H1 (cell line): ENCODE measurements around the gene AGAP1. TPM values are rescaled to one million over a fixed set of nuclear protein-coding genes. Genes with fewer than 3 reads are reported as not detected.
A peak's percentile ranks its signal among the peaks of the same experiment; 100 is the strongest.

Source experiments
- ASH2L ChIP-seq: fragments of 200-600, 300-600 bp; sonication (generic); IDR thresholded peaks from one replicate; pipeline ENCODE4 v1.7.1; 2017; ENCODE audit warnings: low read length
- BACH1 ChIP-seq: IDR thresholded peaks from 2 replicates; pipeline ENCODE4 v1.6.1; 2012; ENCODE audit warnings: low read length, improper control_type of control experiment
- CTBP2 ChIP-seq: IDR thresholded peaks from 2 replicates; pipeline ENCODE4 v1.7.0; 2011; ENCODE audit warnings: borderline replicate concordance, mild to moderate bottlenecking, moderate library complexity, mixed read lengths, low read length; ENCODE audit not compliant: insufficient read depth, insufficient read length
- EP300 ChIP-seq, 2 experiments: IDR thresholded peaks; 1 replicate in 1 of 2; 2 replicates in 1 of 2; pipeline ENCODE4 v1.6.1; 2011 to 2012; ENCODE audit warnings: low read depth in 2 of 2, low read length in 2 of 2, mild to moderate bottlenecking in 2 of 2, borderline replicate concordance in 1 of 2, inconsistent platforms in 1 of 2, moderate library complexity in 1 of 2
- HDAC2 ChIP-seq, 2 experiments: fragments of 300-600 bp in 1 of 2; sonication (generic) in 1 of 2; IDR thresholded peaks; 2 replicates each; pipeline ENCODE4 v1.6.1; 2011 to 2012; ENCODE audit warnings: low read depth in 2 of 2, low read length in 2 of 2, mild to moderate bottlenecking in 2 of 2, moderate library complexity in 2 of 2, borderline replicate concordance in 1 of 2, inconsistent platforms in 1 of 2
- KDM5A ChIP-seq: fragments of 200-600 bp; IDR thresholded peaks from 2 replicates; pipeline ENCODE4 v1.7.1; 2012; ENCODE audit warnings: mild to moderate bottlenecking, low read length, inconsistent platforms, mixed read lengths
- PHF8 ChIP-seq: fragments of 200-600 bp; sonication (generic); conservative IDR thresholded peaks from 2 replicates; pipeline ENCODE4 v1.7.1; 2012; ENCODE audit warnings: low read depth, mild to moderate bottlenecking, inconsistent platforms, low read length, moderate library complexity
- RAD21 ChIP-seq, 2 experiments: IDR thresholded peaks in 1 of 2; conservative IDR thresholded peaks in 1 of 2; 2 replicates each; pipeline ENCODE4 v1.6.1; 2011; ENCODE audit warnings: low read depth in 2 of 2, low read length in 2 of 2, improper control_type of control experiment in 1 of 2, inconsistent platforms in 1 of 2, mild to moderate bottlenecking in 1 of 2, moderate library complexity in 1 of 2
- RNF2 ChIP-seq: fragments of 200-900, 300-1000 bp; sonication (generic); IDR thresholded peaks from 2 replicates; pipeline ENCODE4 v1.7.1; 2016; ENCODE audit warnings: borderline replicate concordance, low read depth, mild to moderate bottlenecking, antibody characterized with exemption, low read length; ENCODE audit not compliant: poor library complexity, severe bottlenecking; ENCODE audit errors: missing control alignments
- SUZ12 ChIP-seq: fragments of 200-600 bp; sonication (generic); IDR thresholded peaks from 2 replicates; pipeline ENCODE4 v1.6.1; 2012; ENCODE audit warnings: mild to moderate bottlenecking, inconsistent platforms, low read length, moderate library complexity, mixed read lengths
- TAF7 ChIP-seq: optimal IDR thresholded peaks from 2 replicates; pipeline ENCODE3; 2011; ENCODE audit warnings: low read depth, mild to moderate bottlenecking, inconsistent platforms, low read length, moderate library complexity, borderline replicate concordance
- YY1 ChIP-seq: IDR thresholded peaks from 2 replicates; pipeline ENCODE4 v1.6.1; 2011; ENCODE audit warnings: low read depth, mild to moderate bottlenecking, low read length
- polyA plus RNA-seq, 7 experiments: library from polyadenylated mRNA; depleted of rRNA in 3 of 7; stranded (reverse) in 5 of 7; unstranded in 2 of 7; fragments of >200 nt in 5 of 7; fragments of 200-250 nt in 2 of 7; gene quantifications; 1 replicate in 5 of 7; 2 replicates in 1 of 7; 4 replicates in 1 of 7; pipeline versions ENCODE4 v1.2.1 to v1.2.3, GENCODE V29; 2011 to 2013; ENCODE audit warnings: missing spikeins in 2 of 7, mixed read lengths in 2 of 7
- total RNA-seq: library from RNA; stranded (reverse); fragmentation: NEBNext Ultra II Directional; extraction: Animal tissue kit (Norgen Biotek cat#: 25700); gene quantifications from 2 replicates; pipeline ENCODE4 v1.2.1, GENCODE V29; 2021
- TF ChIP-seq, protein P1 (sequence below): IDR thresholded peaks from 2 replicates; pipeline ENCODE4 v1.6.1; 2012; ENCODE audit warnings: inconsistent platforms
- TF ChIP-seq, protein P2 (sequence below): IDR thresholded peaks from 2 replicates; pipeline ENCODE4 v1.6.1; 2011; ENCODE audit warnings: low read length, improper control_type of control experiment
- TF ChIP-seq, protein P3 (sequence below): IDR thresholded peaks from 2 replicates; pipeline ENCODE4 v1.6.1; 2012; ENCODE audit warnings: inconsistent platforms
- TF ChIP-seq, protein P4 (sequence below): IDR thresholded peaks from 2 replicates; pipeline ENCODE4 v1.6.1; 2011; ENCODE audit warnings: low read depth, mild to moderate bottlenecking, low read length; ENCODE audit not compliant: insufficient read depth

AGAP1 gene
- total and polyA plus RNA-seq, 2 of the 8 experiments (the other 6 are each of a cell fraction or from before 2014, with no cell fraction given) = 18.1 to 39.4 TPM

DNA sequence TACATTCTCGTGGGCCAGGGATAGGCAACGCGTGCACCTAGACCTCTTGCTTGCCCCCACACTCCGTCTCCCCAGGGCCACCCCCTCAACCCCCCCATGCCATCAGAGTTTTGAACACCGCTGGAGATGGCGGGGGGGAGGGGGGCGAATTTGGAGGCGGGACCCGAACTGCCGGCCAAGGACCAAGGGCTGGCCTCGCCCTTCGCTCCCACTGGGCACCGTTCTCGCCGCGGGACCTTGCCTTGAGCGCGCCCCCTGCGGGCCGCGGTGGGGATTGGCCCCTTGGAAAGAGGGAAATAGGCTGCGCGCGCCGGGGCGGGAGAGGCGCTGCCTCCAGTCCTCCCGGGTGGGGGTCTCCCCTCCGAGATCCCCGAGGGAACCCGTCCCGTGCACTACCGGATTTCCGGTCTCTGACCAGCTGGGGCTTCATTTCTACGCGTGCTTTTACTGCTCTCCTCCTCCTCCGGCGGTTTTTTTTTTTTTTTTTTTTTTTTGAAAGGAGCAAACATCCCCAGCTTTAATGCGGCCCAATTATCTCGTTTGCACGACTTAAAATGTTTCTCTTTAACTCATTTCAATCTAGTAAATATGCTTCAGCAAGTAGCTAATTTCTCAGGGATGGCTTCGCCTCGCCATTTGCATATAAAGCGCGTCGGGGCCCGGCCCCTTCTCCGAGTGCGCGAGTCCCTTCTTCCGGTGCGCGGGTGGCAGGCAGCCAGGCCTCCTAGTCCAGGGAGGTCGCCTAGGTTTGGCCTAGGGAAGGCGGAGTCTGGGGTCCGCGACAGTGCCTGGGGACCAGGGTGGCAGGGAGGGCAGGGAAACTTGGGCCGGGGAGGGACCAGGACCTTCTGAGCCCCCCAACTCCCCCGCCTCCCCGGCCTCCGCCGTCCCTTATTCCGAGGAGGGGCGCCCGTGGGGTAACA lies 684.4 kb downstream of the AGAP1 start (continued):
- no peak; the same call in 1 of the 2 replicates for TF ChIP-seq YY1
- TF ChIP-seq TAF7 = no peak
- TF ChIP-seq, protein P1, sequence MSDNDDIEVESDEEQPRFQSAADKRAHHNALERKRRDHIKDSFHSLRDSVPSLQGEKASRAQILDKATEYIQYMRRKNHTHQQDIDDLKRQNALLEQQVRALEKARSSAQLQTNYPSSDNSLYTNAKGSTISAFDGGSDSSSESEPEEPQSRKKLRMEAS = no peak
- peak; percentile 60 to 69 for TF ChIP-seq RAD21 (IDR thresholded peaks at IDR 0.05 in 1 of 2, conservative IDR thresholded peaks at IDR 0.05 in 1 of 2; ENCODE audit: low read depth in 2 of 2, low read length in 2 of 2)
- no peak for TF ChIP-seq KDM5A
- peak; percentile 67 for TF ChIP-seq BACH1
- no peak for TF ChIP-seq EP300 (IDR thresholded peaks at IDR 0.05; ENCODE audit: borderline replicate concordance in 1 of 2, low read depth in 2 of 2, low read length in 2 of 2)
- TF ChIP-seq PHF8 = no peak; the same call in 1 of the 2 replicates
- TF ChIP-seq ASH2L = peak; percentile 42
- TF ChIP-seq, protein P2, sequence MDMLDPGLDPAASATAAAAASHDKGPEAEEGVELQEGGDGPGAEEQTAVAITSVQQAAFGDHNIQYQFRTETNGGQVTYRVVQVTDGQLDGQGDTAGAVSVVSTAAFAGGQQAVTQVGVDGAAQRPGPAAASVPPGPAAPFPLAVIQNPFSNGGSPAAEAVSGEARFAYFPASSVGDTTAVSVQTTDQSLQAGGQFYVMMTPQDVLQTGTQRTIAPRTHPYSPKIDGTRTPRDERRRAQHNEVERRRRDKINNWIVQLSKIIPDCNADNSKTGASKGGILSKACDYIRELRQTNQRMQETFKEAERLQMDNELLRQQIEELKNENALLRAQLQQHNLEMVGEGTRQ = no peak
- TF ChIP-seq, protein P3, sequence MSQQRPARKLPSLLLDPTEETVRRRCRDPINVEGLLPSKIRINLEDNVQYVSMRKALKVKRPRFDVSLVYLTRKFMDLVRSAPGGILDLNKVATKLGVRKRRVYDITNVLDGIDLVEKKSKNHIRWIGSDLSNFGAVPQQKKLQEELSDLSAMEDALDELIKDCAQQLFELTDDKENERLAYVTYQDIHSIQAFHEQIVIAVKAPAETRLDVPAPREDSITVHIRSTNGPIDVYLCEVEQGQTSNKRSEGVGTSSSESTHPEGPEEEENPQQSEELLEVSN = no peak
- peak; percentile 82 for TF ChIP-seq CTBP2
- TF ChIP-seq, protein P4, sequence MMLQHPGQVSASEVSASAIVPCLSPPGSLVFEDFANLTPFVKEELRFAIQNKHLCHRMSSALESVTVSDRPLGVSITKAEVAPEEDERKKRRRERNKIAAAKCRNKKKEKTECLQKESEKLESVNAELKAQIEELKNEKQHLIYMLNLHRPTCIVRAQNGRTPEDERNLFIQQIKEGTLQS = no peak
- no peak for TF ChIP-seq RNF2
- no peak for TF ChIP-seq SUZ12
- peak in 1 of 2 experiments; percentile 92; a peak in 1 of 4 replicates for TF ChIP-seq HDAC2 (IDR thresholded peaks at IDR 0.05; ENCODE audit: borderline replicate concordance in 1 of 2, low read depth in 2 of 2, low read length in 2 of 2)
